Mononuclear cell (primary cell): ENCODE results near the gene PNMA8B. TPM values are rescaled to one million over a fixed set of nuclear protein-coding genes. Genes with fewer than 3 reads are reported as not detected.
"Not testable (repeated sequence)": the region's sequence is repeated elsewhere in the genome, so short reads cannot be mapped to it uniquely, and the experiment has no call there.

ENCODE experiments used
- H3K27me3 ChIP-seq: 2 replicates; pipeline ENCODE4 v1.6.0; 2011; ENCODE audit warnings: low read length, control low read depth; ENCODE audit not compliant: insufficient read depth
- H3K4me1 ChIP-seq: 2 replicates; pipeline ENCODE4 v1.5.1; 2011; ENCODE audit warnings: mild to moderate bottlenecking, low read length, control low read depth; ENCODE audit not compliant: insufficient read depth
- H3K4me3 ChIP-seq: 2 replicates; pipeline ENCODE4 v1.5.1; 2011; ENCODE audit warnings: mild to moderate bottlenecking, low read length, moderate library complexity
- H3K9me3 ChIP-seq: 2 replicates; pipeline ENCODE4 v1.5.1; 2011; ENCODE audit warnings: low read depth, mild to moderate bottlenecking, control low read depth, low read length
- total RNA-seq: library from RNA; depleted of rRNA; stranded (reverse); fragments of >200 nt; gene quantifications from one replicate; pipeline ENCODE4 v1.2.3, GENCODE V29; 2012

PNMA8B gene
- total RNA-seq, 1 donor = under 0.01 TPM

DNA sequence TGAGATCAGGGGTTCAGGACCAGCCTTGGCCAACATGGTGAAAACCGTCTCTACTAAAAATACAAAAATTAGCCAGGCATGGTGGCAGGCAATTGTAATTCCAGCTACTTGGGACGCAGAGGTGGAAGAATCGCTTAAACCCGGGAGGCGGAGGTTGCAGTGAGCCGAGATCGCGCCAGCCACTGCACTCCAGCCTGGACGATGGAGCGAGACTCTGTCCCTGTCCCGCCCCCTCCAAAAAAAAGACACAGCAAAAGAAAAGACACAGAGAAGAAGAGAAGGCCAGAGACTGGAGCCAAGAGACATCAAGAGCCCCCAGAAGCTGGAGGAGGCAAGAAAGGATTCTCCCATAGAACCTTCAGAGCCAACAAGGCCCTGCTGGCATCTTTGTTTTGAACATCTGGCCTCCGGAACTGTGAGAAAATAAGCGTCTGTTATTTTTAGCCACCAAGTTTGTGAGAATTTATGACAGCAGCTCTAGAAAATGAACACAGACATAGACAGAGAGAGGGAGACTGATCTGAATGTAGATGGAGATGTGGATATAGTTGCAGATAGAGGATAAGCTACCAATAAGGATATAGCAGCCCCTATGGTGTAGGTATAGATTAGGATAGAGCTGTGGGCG is 25.7 kb upstream of the PNMA8B start:
- no peaks in the 10 kb centered on the region for H3K27me3 ChIP-seq
- H3K9me3 ChIP-seq = no peaks in the 10 kb centered on the region
- H3K4me3 ChIP-seq = no peak overlapping the region
- H3K4me1 ChIP-seq = peaks cover 24% of the 10 kb centered on the region

DNA sequence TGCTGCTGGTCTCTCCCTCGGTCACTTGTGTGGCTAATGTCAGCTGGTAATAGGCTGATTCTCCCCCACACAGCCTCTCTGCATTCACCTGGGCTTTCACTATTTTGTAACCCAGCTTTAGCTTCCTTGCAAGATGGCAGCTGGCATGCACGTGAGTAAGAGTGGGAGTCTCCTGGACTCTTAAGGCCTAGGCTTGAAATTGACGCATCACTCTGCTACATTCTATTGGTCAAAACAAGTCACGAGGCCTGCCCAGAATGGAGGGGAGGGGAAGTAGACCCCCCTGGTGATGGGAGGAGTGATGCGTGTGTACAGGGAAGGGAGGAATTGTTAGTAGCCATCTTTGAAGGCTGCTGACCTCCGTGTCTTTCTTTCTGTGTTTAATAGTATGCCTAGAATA is 24.9 kb upstream of the PNMA8B start:
- no peak overlapping the region for H3K4me3 ChIP-seq
- H3K9me3 ChIP-seq = no peaks in the 10 kb centered on the region
- peaks cover 24% of the 10 kb centered on the region for H3K4me1 ChIP-seq
- H3K27me3 ChIP-seq = no peaks in the 10 kb centered on the region

DNA sequence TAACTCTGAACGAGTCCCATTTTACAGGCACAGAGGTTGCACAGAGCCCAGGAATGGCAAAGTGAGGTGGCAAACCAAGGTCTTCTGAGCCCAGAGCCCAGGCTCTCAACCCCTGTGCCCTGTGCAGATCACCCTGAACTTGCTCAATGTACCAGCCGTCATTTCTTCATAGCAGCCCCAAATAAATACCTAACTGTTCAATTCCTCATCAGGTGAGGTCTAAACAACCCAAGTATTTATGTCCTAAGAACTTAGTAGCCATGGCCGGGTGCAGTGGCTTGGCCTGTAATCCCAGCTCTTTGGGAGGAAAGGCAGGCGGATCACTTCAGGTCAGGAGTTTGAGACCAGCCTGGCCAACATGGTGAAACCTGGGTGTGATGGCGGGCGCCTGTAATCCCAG is 21.8 kb upstream of the PNMA8B start:
- Histone ChIP-seq H3K9me3 (no peaks in the 10 kb centered on the region), H3K4me1 (peaks cover 16% of the 10 kb centered on the region), H3K4me3 (no peak overlapping the region), H3K27me3 (no peaks in the 10 kb centered on the region)

DNA sequence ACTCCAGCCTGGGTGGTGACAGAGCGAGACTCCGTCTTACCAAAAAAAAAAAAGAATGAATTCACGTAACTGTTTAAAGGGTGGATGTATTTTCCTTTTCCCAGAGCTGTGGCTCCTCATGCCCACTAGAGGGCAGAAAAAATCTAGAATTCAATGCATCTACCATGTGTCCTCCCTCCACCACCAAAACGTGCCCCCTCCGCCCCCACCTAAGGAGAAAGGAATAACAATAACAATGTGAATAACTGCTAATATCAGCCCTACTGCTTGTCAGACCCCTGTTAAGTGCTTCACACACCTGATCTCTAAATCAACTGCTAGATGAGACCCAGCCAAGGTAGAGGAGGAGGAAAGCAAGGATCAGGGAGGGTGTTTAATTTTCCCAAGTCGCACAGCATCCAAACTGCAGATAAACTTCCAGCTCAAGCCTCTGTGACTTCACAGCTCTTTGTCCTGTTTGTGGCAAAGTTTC is 20.2 kb upstream of the PNMA8B start:
- Histone ChIP-seq H3K4me3 (no peak overlapping the region), H3K27me3 (no peaks in the 10 kb centered on the region), H3K9me3 (no peaks in the 10 kb centered on the region), H3K4me1 (peaks cover 11% of the 10 kb centered on the region)

DNA sequence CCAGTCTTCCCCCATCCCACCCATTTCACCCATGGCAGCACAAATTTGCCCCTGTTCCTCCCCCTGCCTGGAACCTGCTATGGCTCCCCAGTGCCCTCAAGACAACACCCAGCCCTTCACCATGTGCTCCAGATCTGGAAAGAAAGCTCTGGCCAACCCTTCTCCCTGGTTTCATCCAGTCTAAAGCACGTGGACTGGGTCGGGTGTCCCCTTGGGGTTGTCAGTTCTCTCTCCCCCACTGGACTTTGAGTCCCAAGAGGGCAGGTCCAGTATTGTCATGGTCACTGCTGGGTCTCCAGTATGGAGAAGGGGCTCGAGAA is 19.6 kb upstream of the PNMA8B start:
- no peaks in the 10 kb centered on the region for H3K9me3 ChIP-seq
- peaks cover 8% of the 10 kb centered on the region for H3K4me1 ChIP-seq
- H3K27me3 ChIP-seq = no peaks in the 10 kb centered on the region

DNA sequence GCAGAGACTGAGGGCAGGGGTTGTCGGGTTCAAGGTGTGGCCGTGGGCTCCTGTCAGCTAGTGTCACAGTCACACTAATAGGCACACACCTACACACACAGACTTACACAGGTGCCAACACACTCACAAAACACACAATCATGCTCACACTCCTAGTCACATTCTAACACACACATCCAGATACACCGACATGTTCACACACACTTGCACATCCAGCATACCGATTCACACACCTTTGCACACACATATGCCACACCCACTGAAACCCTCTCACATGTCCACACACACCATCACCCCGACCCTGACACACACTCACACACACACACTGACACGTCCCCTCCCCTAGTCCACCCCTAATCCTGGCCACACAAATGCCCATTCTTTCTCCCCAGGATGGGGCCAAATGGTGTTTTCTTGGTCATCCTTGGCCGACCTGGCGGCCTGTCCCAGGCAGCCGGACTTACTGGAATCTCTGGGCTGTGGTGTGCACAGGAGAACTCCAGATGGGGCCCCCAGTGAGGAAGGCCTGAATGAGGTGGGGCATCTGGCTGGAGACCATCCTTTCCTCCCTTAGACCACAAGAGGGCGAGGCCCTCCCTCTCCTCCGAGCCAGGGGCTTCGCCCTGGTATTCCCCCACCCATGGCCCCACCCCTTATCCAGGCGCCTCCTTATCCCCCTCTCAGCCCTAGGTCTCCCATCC is 19.1 kb upstream of the PNMA8B start:
- no peaks in the 10 kb centered on the region for H3K27me3 ChIP-seq
- H3K4me3 ChIP-seq = no peak overlapping the region
- H3K4me1 ChIP-seq = peaks cover 8% of the 10 kb centered on the region
- no peaks in the 10 kb centered on the region for H3K9me3 ChIP-seq

More for the DNA sequence above, 19.6 kb upstream of the PNMA8B start:
- H3K4me3 ChIP-seq = no peak overlapping the region

DNA sequence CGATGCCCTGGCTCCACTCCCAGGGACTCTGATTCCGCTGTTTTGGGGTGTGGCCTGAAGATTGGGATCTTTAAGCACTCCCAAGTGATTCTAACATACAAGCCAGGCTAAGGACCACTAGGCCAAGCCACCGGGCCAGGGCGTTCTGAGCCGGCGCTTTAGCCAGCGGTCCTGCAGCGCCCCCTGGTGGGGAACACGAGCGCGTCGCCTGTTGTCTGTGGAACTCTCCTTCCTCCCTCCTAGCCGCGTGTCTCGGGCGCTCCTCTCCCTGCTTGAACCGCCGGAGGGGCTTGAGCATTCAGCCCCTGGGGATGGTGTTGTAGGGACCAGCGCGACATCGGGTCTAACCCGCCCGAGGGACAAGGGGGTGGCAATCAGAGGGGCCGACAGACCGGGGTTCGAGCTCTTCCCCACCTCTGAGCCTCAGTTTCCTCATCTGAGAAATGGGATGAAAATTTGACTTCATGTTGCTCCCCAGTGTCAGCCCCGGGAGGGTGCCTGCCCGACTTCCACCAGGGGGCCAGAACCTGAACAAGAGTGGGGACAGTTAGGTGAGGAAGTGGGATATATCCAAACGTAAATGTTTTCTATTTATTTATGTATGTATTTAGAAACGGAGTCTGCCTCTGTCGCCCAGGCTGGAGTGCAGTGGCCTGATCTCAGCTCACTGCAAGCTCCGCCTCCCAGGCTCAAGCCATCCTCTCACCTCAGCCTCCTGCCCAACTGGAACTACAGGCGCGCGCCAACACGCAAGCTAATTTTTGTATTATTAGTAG is 18.0 kb upstream of the PNMA8B start:
- Histone ChIP-seq H3K4me3 (no peak overlapping the region), H3K9me3 (no peaks in the 10 kb centered on the region), H3K4me1 (peaks cover 4% of the 10 kb centered on the region), H3K27me3 (no peaks in the 10 kb centered on the region)

DNA sequence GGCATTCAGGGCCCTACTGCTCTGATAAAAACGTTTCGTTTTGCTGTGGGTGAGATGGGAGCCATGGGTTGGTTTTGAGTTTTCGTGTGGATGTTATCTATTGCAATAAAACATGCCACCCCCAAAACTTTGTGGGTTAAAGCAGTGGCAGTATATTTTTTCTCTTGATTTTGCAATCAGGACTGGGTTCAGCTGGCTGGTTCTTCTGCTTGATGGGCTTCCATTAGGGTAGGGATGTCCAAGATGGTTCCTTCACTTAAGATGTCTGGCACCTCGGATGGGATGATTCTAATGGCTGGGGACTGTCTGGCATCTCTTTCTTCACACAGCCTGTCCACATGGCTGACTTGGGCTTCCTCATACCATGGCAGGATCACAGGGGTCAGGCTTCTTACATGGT is 15.6 kb upstream of the PNMA8B start:
- Histone ChIP-seq H3K9me3 (no peaks in the 10 kb centered on the region), H3K27me3 (no peaks in the 10 kb centered on the region), H3K4me3 (no peak overlapping the region), H3K4me1 (peaks cover 4% of the 10 kb centered on the region)

DNA sequence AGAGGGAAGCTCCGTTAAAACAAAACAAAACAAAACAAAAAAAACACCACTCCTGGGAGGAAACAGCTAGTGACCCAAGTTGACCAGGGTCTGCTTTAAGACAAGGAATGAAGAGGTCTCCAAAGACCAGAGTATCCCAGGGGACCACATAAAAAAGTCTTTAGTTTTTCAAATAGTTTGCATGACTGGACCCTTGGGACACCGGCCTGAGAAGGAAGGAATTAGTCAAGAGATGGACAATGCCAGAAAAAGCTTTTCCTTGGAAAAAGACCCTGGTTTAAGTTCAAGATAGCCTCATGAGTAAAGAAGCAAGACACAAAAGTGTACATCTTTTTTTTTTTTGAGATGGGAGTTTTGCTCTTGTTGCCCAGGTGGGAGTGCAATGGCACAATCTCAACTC is 12.5 kb upstream of the PNMA8B start:
- no peaks in the 10 kb centered on the region for H3K4me1 ChIP-seq
- no peak overlapping the region for H3K4me3 ChIP-seq

DNA sequence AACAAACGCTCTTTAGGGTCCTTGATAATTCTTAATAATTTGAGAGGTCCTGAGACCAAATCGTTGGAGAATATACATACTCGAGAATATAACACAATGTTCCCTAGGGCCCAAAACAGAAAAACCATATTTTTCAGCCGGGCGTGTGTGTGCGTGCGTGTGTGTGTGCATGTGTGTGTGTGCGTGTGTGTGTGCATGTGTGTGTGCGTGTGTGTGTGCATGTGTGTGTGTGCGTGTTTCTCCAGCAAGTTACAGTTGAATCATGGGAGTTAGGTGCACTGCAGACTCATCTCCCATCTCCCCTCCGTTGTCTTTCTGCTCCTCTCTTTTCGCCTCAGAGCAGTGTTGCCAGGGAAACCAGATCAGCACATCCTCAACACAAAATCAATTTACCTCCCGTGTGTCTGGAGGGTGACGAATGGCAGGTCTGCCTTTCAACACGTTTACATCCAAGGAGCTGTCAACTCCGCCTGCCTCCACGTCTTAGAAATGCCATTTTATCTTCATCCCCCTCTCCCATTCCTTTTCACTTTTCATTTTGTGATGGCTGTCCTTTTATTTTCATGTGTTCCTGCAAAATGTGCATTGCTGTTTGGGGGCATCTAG is 8.3 kb upstream of the PNMA8B start:
- H3K27me3 ChIP-seq = no peaks in the 10 kb centered on the region
- no peaks in the 10 kb centered on the region for H3K9me3 ChIP-seq
- H3K4me1 ChIP-seq = no peaks in the 10 kb centered on the region
- no peak overlapping the region for H3K4me3 ChIP-seq

More for the DNA sequence above, 12.5 kb upstream of the PNMA8B start:
- H3K27me3 ChIP-seq = no peaks in the 10 kb centered on the region
- H3K9me3 ChIP-seq = no peaks in the 10 kb centered on the region

DNA sequence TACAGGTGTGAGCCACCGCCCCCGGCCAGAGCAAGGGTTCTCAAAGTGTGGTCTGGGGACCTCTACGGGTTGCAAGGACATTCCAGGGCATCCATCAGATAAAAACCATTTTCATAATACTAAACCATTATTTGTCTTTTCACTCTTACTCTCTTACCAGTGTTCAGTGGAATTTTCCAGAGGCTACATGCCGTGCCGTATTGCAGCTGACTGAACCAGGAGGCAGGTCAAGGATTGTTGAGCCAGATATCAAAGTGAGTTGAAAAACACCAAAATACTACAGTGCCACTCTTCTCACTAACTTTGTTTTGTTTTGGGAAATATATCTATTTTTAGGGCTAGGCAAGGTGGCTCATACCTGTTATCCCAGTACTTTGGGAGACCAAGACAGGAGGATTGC is 7.2 kb upstream of the PNMA8B start:
- H3K4me3 ChIP-seq = no peak overlapping the region
- H3K4me1 ChIP-seq = no peaks in the 10 kb centered on the region
- no peaks in the 10 kb centered on the region for H3K27me3 ChIP-seq
- no peaks in the 10 kb centered on the region for H3K9me3 ChIP-seq

DNA sequence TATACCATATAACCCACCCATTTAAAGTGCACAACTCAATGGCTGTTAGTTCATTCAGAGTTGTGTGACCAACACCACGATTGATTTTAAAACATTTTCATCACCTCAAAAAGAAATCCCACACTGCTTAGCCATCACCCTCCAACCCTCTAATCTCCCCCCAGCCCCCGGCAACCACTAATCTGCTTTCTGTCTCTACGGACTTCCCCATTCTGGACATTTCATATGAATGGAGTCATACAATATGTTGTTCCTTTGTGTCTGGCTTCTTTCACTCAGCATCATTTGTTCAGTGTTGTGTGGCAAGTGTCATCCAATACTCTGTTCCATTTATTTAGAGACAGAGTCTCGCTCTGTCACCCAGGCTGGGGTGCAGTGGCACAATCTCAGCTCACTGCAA is 4.0 kb upstream of the PNMA8B start:
- Histone ChIP-seq H3K4me3 (no peak overlapping the region), H3K4me1 (peaks cover 11% of the 10 kb centered on the region), H3K9me3 (no peaks in the 10 kb centered on the region), H3K27me3 (peaks cover 14% of the 10 kb centered on the region)

DNA sequence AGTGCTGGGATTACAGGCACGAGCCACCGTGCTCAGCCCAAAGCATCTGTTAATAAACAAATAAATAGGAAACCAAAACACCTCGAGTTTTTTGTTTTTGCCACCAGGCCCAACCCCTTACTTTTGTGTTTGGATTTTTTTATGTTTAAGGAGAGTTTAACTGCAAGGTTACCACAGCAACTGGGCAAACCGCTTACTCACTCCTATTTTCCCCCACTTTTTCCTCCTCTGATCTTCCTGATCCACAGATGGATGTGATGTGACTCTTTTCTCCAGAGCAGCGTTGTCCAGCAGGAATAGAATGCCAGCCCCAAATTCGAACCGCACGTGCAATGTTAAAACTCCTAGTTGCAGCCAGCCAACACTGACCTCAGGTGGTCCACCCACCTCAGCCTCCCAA is 2.1 kb upstream of the PNMA8B start:
- H3K4me1 ChIP-seq = peaks cover 15% of the 10 kb centered on the region
- no peaks in the 10 kb centered on the region for H3K9me3 ChIP-seq
- H3K4me3 ChIP-seq = no peak overlapping the region
- peaks cover 22% of the 10 kb centered on the region for H3K27me3 ChIP-seq

DNA sequence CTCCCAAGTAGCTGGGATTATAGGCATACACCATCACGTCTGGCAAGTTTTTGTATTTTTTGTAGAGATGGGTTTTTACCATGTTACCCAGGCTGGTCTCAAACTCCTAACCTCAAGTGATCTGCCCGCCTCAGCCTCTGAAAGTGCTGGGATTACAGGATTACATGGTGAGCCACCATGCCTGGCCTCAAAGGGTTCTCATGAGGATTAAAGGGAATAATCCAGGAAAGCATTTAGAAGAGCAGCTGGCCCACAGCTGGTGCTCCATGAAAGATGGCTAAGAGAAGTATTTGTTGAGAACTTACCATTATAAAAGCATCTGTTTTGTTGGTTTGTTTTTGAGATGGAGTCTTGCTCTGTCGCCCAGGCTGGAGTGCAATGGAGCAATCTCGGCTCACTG is 1.2 kb upstream of the PNMA8B start:
- Histone ChIP-seq H3K27me3 (peaks cover 31% of the 10 kb centered on the region), H3K4me1 (peaks cover 19% of the 10 kb centered on the region)
- not testable (repeated sequence) for H3K9me3 ChIP-seq, H3K4me3 ChIP-seq

DNA sequence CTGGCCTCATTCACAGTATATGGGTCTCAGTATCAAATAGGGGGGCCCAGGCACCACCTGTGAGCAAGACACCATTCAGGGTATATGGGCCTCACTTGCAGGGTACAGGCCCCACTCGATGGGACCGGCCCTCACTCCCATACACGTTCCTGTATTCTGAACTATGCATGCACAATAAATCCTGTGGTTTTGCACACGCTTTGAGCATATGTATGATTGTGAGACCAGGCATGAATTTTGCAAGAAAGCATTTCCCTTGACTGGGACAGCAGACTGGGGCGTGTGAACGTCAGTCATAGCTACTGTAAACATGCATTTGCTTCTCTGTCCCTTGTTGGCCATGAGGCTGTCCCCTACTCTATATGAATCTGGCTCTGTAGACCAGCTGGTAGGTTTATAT is 637 bp upstream of the PNMA8B start:
- Histone ChIP-seq H3K4me3 (no peak overlapping the region), H3K27me3 (peaks cover 37% of the 10 kb centered on the region), H3K9me3 (no peaks in the 10 kb centered on the region), H3K4me1 (peaks cover 19% of the 10 kb centered on the region)
